Measurements from ENCODE around the gene CTTN.

Gene CTTN

DNA sequence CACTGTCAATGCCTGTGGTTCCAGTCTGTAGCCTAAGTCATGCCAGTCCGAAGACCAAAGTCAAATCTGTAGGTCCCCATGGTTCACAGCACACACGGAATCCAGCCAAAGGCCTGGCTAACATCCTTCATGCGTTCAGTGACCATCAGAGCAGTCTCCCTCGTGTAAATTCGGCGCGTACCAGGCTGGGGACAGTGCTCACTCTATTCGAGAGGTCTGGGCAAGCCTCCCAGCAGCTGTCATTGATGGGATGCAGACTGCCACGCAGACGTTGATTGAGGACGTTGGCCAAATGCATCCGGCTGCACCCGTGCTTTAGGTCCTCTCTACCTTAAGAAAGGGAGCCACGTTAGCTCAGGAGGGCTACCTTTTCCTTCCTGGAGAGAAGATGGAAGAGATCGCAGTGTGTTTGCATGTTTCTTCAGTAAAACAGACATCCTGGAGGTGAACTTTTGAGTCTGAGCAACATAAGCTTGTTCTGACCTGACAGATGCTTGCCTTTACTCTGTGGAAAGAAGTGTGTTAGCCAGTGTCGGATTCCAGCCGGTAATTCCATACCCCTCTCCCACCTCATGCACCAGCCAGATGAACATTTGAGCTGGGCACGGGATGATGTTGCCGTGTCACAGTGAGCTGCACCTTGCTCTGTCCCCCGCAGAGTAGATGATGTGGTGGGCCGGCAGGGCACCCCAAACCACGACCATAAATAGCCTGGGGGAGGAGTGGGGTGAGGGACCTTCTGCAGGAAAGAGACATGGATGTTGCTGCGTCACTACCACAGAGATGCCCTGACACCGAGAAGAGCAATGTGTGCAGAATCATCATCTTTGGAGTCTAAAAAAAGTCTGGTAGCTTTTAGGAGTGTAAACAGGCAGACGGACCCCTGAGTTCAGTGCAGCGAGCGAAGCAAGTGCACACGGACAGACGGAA, 12.2 kb downstream of the CTTN start:
- no peak for DNase-seq (ENCODE audit: low read depth)

DNA sequence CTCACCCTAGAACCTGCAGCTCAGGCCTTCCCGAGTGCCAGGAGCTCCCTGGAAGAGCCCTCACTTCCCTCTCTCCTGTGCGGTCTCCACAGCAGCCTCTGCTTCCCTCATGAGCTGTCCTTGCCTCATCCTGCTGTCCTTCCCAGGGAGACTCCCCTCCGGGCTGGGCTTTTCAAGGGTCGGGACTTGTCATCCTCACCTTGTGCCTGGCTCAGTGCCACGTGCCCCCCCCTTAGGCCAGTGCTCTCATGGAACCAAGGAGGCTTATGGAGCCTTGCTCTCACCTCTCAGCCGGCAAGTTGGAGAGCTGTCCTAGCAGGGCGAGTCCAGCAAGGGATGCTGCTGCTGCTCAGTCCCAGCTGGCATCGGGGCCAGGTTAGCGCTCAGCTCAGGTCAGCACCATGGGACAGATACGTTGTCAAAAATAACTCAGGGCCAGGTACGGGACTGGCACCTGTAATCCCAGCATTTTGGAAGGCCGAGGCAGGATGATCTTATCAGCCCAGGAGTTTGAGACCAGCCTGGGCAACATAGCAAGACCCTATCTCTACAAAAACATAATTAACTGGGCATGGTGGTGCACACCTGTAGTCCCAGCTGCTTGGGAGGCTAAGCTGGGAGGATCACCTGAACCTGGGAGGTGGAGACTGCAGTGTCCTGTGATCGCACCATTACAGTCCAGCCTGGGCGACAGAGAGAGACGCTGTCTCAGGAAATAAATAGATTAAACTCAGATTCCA, 13.6 kb downstream of the CTTN start:
- DNase-seq (ENCODE audit: low read depth) = no peak

DNA sequence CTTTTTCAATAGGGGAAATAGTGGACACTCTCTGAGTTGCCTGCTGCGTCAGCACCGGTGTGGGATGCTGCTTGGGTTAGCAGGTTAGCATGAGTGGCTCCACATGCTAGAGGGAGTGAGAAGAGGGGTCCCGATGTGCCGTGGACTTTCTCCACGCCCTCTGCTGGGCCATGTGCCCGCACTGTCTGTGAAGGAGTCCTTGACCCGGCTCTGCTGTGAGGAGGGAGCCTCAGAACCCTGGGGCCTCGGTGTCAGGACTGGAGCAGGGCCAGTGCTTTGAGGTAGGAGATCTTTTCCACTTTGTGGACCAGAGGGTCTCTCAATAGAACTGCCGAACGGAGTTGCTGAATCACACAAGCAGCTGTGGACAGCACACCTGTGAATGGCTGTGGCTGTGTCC, 14.8 kb downstream of the CTTN start:
- no peak for DNase-seq (ENCODE audit: low read depth)

DNA sequence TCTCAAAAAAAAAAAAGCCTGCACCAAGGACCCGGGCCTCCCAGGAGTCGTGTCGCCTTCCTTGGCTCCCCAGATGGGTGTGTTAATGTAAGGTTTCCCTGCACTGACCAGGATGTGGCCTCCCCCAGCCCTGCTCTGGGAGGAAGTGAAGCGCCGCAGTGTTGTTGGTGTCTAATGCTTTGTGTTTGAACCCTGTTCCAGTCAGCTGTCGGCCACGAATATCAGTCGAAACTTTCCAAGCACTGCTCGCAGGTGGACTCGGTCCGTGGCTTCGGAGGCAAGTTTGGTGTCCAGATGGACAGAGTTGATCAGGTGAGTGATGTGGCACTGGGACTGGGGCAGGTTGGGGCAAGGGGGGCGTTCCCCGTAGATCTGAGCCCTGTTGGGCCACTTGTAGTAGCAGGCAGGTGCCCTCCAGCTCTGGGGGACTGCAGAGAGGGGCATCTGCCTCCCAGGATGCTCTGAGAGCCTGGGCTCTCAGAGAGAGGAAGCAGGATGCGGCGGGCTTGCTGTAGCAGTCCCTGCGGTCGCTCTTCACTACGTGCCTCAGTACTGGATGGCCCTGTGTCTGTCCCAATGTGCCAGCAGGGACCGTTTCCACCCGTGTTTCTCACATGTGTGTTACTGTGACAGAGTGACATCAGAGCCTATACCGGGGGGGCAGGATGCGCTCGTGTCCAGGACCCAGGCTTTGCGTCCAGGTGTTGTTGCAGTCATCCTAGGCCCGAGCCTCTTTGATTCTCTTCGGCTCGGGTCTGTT, 16.2 kb downstream of the CTTN start:
- no peak for DNase-seq (ENCODE audit: low read depth)

DNA sequence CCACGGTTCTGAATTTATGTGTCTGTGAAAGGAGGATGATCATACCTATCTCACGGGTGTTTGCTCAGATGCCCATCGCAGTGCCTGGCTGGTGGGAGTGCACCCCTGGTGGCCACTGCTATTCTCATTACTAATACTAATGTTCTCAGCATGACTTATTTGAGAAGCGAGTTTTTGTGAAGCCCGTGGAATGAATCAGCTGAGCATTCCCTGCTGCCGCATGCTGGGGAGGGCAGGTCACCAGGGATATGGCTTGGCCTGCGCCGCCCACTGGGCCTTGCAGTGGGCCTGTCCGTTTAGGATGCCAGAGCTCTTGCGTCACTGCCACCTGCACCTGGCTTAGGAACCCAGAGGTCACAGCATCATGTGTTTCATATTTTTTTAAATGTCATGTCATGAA, 16.9 kb downstream of the CTTN start:
- DNase-seq (ENCODE audit: low read depth) = peak; percentile 54

DNA sequence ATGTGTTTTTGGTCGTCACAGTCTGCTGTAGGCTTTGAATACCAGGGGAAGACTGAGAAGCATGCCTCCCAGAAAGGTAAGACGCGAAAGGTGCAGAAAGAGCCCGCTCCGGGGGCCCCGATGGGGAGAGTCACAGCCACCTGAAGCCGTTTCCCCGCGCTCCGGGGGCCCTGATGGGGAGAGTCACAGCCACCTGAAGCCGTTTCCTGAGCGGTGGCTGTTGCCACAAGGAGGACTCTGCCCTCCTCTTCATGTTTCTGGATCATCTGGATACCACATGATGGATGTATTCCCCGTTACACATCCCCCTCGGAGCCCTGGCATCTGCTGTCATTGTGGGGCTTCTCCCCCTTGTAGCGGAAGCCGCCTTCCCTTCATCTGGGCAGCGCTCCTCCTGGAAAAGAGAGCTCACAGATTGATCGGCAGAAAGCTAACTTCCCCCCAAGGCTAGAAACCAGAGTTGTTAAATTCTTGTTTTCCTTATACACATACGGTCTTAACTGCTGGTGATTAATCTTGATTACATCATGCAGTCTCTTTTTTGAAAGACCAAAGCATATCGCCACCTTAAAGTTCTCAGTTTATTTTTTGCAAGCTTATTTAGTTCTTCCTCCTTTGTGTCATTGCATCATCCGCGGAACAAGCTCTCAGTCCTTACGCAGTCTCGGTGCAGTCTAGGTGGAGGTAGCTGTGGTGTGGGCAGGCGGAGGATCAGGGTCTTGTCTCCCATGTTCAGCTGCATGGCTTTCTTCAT, 17.5 kb downstream of the CTTN start:
- DNase-seq (ENCODE audit: low read depth) = no peak

DNA sequence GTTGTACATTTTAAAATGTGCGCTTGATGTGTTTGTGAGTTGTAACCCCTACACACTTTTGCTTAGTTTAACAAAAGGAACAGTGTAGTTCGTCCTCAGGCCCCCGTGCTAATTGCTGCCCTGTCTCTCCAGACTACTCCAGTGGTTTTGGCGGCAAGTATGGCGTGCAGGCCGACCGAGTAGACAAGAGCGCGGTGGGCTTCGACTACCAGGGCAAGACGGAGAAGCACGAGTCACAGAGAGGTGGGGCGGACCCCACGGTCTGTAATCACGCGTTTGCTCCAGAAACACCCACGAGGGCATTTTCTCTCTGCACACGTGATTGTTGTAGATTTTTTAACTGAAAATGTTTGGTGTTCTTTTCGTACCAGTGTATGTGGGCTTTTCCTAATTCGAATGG, 18.6 kb downstream of the CTTN start:
- no peak for DNase-seq (ENCODE audit: low read depth)

DNA sequence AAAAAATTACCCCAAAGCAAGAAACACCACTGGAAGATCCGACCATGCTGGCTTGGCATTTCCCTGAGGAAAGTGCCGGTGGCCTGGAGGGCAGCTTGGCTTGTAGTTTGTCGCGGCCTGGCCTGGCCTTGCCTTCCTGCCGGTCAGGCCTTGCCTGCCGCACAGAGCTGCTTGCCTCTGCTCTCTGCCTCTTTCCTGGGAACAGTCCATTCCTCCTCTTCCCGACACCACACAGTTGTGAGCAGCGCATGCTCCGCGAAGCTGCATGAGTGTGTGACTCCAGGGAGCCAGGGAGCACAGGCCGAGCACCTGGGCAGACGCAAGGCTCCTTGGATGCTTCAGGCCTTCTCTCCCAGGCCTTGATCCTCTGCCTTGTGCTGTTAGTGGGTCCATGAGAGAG, 19.8 kb downstream of the CTTN start:
- DNase-seq (ENCODE audit: low read depth) = no peak

DNA sequence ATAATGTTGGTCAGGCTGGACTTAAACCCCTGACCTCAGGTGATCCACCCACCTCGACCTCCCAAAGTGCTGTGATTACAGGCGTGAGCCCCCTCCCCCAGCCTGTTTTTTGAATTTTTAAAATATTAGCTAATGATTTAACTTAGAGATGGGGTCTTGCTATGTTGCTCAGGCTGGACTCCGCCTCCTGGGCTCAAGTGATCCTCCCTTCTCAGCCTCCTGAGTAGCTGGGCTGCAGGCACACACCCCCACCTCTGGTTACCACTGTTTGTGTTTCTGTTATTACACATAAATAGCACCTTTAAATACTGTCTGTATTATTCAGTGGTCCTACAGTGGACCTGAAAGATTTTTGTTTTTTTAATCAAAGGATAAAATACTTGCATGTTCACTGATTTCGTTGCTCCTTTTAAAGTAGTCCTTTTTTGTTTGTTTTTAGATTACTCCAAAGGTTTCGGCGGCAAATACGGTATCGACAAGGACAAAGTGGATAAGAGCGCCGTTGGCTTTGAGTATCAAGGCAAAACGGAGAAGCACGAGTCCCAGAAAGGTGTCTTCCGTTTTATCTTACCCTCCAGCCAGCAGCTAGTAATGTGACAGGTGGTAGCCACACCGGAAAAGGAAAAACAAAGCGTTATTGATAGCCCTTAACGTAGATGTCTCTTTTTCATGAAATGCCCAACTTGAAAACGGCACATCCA, 21.1 kb downstream of the CTTN start:
- no peak for DNase-seq (ENCODE audit: low read depth)

DNA sequence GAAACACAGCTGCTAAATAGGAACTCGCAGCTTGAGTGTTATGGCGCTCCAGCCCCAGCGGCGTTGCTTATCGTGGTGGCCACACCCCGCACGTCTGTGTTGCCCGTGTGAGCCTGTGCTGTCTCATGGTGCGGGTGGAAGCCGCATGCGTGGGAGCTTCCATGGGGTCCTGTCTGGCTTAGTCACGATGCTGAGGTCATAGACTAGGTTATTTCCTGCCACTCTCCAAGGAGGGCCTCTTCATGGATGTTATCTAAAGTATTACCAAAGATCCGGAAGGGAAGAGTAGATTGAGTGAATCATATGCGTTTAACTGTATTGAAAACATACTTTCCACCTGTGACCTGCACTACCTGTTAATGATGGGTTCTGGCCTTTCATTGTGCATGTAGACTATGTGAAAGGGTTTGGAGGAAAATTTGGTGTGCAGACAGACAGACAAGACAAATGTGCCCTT, 21.7 kb downstream of the CTTN start:
- DNase-seq (ENCODE audit: low read depth) = no peak

DNA sequence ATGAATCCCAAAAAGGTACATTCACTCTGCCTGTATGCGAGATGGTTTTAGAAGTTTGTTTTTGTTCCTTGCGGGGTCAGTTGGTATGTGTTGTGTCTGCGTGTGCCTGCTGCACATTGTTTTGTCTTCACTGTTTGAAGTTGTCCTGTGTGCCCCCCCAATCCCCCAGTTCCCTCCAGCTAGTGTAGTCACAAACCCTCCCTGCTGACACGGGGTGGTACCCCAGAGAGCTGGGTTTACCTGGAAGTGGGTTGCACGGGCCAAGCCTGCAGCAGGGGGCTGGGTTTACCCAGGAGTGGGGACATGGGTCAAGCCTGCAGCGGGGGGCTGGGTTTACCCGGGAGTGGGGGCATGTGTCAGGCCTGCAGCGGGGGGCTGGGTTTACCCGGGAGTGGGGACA, 22.2 kb downstream of the CTTN start:
- DNase-seq (ENCODE audit: low read depth) = no peak

DNA sequence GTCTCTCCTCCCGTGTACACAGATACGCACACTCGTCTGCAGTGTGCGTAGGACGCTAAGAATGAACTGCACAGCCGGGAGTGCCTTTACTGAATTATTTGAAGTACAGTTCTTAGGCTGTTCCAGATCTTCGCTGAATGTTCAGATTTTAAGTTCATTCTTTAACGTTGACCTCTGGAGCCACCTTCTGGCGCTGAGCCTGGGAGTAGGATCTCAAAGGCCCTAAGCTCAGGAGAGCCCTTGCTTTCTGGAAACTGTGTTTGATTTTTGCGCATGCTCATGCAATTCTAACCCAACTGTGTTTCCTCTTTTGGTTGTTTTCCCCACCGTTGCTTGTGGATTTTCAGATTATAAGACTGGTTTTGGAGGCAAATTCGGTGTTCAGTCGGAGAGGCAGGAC, 22.8 kb downstream of the CTTN start:
- DNase-seq (ENCODE audit: low read depth) = no peak

DNA sequence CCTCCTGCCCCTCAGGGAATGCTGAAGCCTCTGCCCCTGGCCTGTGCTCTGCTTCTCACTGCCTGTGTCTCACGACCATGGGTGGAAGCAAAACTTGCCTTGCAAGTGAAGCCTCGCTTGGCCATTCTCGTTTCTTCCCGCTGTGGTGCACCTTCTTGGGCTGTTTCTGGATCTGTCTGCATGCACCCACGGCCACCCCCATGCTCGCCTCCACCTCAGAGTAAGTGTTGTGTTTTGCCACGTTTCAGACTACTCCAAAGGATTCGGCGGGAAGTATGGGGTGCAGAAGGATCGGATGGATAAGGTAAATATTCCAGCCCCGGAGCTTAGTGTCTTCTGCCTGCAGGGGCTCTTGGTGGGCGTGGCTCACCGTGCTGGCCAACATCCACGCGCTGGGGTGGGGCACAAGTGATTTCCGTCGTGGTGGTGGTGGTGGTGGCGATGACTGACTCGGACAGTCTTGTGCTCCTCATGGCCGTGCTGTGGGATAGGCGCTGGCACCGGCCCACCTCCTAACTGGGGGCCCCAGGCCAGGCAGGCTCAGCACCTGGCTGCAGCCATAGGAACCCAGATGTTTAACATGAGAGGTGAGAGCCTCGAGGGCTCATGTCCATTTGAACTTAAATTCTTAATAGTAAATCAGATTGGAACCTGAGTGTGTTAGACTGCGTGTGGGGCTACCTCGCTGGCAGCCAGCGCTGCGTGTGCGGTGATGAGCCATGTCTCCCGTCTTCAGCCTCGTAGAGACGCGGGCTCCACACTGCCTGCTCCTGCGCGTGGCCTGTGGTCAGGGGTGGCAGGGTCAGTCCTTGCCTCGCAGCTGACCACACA, 24.6 kb downstream of the CTTN start:
- no peak for DNase-seq (ENCODE audit: low read depth)

DNA sequence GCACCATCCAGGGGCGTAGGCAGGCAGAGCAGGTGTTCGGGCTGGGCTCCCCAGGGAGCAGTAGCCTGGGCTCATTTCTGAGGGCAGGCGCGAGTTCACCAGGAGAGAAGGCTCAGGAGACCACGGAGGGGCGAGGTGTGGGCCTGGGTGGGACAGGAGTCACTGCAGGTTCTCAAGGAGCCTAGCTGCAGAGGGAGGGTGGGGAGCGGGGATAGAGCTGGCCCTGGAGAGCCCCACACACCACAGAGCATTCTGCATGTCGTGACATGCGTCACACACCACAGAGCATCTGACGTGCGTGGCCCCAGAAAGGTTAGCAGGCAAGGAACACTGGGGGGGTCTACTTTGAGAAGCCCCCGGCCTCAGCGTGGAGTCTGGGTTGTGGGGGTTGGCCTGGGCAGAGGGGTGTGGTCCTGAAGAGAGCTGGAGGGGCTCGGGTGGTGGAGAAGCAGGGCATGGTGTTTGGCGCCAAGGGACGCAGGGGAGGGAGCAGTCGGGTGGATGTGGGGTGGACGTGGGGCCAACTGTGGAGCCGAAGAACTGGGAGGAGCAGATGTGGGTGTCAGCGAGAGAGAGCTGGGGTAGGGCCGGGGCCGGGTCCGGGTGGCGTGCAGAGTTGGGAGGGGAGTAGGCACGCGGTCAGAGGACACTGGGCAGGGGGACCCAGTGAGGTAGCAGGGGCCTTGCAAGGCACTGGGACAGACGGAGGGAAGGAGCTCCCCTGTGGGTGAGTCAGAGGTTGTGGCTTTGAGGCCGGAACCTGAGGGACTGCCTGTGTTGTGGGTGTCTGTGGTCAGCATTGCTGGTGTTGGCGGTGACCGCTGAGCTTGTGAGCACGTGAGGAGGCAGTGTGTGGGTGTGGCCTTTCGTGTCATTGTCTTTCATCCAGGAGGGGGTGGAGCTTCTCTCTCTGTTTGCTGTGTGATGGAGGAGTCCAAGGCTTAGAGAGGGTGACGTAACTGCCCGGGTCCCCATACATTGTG, 25.5 kb downstream of the CTTN start:
- peak; percentile 67 for DNase-seq (ENCODE audit: low read depth)

DNA sequence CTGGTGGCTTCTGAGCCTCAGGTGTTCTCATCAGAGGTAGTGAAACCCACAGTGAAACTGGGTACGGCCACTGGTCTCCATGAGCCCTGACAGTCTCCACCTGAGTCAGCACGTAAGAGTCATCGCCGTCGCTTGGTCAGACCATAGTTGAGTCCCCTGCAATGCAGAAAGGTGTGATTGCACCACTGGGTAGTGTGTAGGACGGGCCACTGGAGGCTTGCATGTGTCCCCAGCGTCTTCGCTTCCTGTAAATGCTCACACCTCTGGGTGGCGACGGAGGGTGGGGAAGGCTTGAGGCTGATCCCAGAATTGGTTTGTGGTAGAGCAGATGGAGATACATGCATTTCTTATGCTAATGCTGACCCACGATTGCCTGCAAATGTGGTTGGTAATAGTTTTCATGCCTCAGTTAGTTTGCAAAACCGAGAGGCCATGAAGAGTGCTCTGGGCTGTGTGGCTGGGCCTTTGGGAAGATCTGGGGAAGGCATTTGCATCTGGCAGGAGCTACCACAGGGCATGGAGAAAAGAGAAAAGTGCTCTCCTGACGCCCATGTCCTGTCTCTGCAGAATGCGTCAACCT, 26.5 kb downstream of the CTTN start:
- no peak for DNase-seq (ENCODE audit: low read depth)

DNA sequence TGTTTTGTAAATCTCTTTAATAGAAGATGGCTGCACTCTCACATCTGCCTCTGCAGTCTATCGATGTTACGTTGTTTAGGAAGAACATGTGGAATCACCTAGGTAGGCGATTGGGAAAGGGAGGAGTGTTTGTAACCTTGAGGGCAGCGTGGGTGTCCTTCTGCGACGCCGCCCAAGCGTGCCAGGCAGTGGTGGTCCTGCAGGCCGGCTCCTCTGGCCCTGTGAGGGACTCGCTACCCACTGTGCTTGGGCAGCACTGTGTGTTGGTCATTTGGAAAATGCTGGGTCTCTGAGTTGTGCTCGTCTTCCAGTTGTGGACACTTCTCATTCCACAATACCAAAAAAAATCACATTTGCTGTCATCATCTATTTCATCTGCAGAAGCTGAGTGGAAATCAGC, 29.1 kb downstream of the CTTN start:
- DNase-seq (ENCODE audit: low read depth) = no peak

DNA sequence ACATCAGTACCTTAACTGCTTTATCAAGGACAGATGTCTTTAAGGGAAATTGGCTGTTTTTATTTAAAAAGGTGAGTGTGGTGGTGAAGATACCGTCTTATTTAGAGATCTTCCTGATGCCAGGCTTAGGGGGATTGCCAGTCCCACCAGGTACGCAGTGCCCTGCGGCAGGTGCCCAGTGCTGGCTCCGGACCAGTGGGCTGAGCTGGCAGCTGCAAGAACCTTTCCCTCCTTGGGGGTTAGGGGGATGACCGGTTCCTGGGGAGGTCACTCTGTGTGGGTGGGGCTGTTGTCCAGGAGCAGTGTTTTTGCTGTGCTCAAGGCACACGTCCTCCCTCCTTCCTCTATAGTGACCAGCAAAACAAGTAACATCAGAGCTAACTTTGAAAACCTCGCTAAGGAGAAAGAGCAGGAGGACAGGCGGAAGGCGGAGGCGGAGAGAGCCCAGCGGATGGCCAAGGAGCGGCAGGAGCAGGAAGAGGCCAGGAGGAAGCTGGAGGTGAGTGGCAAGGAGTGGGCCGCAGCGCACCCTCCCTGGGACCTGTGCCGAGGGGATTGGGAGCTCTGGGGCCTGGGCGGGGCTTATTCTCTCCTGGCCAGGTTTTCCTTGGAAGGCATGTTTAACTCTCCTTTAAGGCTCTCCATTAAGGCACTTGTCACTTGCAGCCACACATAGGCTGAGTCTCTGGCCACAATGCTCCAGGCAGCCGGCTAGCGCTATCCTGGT, 30.5 kb downstream of the CTTN start:
- DNase-seq (ENCODE audit: low read depth) = no peak

DNA sequence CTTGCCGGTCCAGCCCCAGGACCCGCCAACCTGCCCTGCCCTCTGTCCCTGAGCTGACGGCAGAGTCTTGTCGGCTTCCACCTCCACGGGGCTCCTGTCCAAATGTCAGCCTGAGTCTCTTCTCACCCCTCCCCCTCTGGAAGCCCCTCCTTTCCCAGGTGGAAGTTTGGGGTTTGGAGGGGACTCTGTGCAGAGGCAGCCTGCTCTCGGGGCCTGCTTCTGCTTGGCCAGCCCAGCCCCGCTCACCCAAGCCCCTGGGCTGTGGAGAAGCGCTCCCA, 31.0 kb downstream of the CTTN start:
- DNase-seq (ENCODE audit: low read depth) = no peak

Measured in fibroblast of gingiva (primary cell).